GM18873 (cell line): ENCODE data around the gene PDHX.

Source experiments
- ATAC-seq: cut with Tn5 transposase; IDR thresholded peaks from one replicate; pipeline ENCODE4 v1.9.1; 2021; ENCODE audit warnings: mild to moderate bottlenecking, moderate library complexity, moderate number of reproducible peaks; ENCODE audit not compliant: unreplicated experiment, low FRiP score

PDHX gene

DNA sequence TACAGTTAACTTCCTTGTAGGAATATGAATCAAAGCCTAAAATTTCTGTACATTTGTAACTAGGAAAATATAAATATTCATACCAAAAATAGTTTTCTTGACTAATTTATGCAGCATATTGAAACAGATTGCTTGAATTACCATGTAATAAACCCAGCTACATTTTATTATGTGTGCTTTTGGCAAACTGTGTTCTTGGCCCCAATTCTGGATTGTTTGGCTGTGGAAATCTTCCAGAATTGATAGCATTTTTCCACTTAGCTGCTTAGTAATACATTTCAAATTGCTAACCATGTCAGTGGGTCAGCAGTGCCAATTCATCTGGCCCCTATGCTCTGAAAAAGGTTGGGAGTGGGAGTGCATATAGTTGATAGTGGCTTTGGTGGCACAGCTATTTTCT is 32.3 kb downstream of the PDHX start:
- no peak for ATAC-seq

DNA sequence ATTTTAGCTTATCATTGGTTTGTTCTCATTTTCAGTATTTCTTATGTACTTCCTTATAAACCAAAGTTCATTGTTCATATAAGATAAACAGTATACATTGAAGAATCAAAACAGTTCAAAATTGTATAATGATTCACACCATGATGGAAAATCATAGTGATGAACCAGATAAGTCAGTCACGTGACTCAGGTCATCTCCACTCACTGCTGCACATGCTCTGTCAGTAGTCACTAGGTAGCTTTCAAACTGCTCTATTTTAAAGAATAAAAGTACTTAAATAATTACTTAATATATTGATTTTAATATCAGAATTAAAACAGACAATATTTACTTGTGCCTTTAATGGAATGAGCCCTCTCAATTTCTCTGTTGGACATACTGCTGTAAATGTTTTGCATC is 37.5 kb downstream of the PDHX start:
- ATAC-seq, result no peak

DNA sequence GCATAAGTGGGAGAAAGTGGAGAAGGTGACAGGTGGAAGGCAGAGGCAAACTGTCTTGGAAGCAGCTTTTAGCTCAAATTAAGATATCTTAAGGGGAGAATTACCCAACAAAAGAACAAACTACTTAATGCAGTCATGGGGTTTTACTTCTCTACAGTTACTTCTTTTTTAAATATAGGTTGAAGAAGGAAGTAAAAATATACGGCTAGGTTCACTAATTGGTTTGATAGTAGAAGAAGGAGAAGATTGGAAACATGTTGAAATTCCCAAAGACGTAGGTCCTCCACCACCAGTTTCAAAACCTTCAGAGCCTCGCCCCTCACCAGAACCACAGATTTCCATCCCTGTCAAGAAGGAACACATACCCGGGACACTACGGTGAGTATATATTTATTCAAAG is 40.8 kb downstream of the PDHX start:
- ATAC-seq, result no peak

DNA sequence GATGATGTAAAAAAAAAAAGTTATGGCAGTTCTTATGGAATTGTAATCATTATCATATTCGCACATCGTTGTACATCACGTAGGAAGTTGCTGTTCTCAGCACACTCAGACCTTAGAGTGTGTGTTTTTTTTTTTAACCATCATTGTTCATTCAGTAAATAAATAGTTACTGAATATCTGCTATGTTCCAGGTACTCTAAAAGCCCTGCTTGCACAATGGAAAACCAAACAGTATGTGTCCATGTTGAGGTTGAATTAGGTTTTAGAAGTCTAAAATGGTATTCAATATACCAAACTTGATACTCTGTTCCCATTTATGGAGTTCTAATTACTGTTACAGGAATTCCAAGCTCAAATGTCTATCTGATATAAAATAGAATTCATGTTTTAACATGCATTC is 41.2 kb downstream of the PDHX start:
- ATAC-seq, result no peak

DNA sequence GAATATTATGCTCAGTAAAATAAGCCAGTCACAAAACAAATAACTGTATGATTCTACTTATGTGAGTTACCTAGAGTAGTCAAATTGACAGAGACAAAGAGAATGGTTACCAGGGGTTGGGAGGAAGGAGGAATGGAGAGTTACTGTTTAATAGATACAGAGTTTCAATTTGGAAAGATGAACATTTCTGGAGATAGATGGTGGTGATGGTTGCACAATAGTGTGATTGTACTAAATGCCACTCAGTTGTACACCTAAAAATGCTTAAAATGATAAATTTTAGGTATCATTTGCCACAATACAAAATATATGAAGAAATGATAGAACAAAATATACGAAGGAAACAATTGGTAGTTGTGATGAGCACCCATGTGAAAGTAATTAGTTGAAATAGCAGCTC is 43.4 kb downstream of the PDHX start:
- ATAC-seq, result no peak

DNA sequence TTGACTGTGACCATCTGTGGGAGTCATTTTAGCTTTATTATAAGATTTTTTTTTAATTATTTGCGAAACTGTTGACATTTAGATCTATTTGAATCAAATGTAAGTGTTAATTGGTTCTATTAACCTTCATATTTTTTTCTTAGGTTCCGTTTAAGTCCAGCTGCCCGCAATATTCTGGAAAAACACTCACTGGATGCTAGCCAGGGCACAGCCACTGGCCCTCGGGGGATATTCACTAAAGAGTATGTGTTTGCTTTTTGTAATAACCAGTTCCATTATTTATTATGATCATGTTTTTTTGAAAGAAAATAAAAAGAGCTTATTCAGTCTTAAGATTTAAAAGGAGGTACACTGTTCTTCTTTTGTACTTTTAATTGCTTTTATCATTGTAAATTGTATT is 43.9 kb downstream of the PDHX start:
- no peak for ATAC-seq

DNA sequence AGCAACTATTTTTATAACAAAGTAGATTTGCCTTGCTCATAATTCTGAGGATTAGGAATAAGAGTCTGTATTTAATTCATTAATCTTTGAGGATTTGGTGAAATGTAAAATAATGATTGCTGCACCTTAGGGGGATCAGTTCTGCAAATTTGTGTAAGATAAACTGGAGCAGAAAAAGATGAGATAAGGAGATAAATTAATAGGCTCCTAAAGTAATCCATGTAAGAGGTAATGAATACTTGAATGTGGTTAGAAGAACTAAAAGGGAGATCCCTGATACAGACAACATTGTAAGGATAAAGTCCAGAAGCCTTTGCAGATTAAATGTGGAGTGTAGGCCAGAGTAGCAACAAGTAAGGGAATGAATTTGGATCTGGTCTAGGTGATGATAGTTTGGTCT is 45.6 kb downstream of the PDHX start:
- ATAC-seq, result no peak

DNA sequence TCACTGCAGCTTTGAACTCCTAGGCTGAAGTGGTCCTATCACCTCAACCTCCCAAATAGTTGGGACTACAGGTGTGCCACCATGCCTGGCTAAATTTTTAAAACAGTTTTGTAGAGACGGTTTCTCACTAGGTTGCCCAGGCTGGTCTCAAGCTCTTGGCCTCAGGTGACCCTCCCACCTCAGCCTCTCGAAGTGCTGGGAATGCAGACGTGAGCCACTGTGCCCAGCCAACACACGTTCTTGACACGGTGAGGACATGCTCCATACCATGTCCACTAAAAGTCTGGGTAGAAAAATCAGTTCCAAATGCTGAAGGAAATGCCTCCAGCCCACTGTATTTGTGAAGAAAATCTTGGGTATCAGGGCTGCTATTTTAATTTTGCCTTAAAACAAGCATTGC is 46.9 kb downstream of the PDHX start:
- no peak for ATAC-seq

DNA sequence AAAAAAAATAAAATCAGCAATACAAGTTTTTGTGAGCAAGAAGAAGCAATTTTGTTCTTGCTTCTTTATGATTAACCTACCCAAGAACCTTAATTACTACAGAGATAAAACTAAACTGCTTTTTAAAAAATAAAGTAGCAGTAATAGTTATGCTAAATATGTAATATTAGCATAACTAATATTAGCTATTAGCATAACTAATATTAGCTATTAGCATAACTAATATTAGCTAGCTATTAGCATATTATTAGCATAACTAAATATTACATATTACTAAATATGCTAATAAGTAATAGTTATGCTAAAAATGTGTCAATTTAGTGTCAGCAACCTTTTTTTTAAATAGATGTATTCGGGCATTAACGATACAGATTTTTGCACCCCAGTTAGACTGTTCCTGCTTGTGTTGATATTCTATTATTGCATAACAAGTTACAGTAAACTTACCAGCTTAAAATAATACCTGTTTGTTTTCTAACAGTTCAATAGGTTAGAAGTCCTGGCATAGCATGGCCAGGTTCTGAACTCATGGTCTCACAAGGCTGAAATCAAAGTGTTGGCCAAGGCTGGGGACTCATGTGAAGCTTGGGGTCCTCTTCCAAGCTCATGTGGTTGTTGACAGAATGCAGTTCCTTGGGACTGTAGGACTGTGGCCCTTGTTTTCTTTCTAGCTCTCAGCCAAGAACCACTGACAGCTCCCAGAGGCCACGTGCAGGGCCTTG is 48.4 kb downstream of the PDHX start:
- no peak for ATAC-seq

DNA sequence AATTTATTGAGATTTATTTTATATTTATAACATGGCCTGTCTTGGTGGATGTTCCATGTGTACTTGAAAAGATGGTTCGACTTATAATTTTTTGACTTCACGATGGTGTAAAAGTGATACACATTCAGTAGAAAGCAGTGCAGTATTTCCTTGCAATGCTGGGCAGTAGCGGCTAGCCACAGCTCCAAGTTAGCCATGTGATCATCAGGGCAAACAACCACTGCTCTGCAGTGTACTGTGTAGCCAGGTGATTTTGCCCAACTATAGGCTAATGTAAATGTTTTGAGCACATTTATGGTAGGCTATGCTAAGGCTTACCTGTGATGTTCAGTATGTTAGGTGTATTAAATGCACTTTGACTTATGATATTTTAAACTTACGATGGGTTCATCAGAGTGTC is 52.4 kb downstream of the PDHX start:
- no peak for ATAC-seq

DNA sequence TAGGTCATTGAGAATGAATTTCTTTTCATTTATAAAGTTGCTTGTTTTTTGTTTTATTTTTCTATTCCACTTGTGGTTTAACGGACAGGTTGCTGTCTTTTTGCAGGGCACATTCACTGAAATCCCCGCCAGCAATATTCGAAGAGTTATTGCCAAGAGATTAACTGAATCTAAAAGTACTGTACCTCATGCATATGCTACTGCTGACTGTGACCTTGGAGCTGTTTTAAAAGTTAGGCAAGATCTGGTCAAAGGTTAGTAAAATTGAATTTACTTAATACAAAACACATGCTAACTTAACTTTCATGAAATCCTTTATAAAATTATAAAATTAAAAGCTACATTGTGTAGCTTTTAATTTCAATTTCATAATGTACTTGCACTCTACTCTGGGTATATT is 53.6 kb downstream of the PDHX start:
- no peak for ATAC-seq

DNA sequence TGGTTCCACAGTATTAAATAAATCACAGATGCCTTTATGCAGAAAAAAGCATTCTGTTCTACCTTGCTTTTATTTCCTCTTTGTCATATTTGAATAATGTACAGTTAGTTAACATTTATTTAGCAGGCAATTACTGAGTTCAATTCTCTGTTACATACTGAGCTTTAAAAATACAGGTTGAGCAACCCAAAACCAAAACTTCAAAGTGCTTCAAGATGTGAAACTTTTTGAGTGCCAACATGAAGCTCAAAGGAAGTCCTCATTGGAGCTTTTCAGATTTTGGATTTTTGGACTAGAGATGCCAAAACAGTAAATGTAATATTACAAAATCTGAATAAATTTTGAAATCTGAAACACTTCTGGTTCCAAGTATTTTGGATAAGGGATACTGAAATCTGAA is 54.1 kb downstream of the PDHX start:
- no peak for ATAC-seq

DNA sequence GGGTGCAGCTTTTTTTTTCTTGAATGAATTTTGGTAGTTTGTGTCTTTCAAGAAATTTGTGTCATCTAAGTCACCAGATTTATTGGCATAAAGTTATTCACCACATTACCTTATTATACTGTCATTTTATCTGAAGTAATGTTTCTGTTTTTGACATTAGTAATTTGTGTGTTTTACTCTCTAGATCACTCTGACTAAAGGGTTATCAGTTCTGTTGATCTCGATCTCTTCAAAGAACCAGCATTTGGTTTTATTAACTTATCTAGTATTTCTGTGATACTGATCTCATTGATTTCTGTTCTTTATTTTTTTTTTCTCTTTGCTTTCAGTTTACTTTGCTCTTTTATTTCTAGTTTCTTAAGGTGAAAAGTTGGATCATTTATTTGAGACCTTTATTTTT is 55.5 kb downstream of the PDHX start:
- no peak for ATAC-seq

DNA sequence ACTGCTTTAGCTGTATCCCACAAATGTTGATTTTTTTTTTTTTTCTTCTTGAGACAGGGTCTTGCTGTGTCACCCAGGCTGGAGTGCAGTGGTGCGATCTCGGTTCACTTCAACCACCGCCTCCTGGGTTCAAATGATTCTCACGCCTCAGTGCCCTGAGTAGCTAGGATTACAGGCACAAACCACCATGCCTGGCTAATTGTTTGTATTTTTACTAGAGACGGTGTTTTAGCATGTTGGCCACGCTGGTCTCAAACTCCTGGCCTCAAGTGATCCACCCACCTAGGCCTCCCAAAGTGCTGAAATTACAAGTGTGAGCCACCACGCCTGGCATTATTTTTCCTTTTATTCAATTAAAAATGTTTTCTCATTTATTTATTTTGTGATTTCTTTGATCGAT is 55.9 kb downstream of the PDHX start:
- ATAC-seq, result no peak

DNA sequence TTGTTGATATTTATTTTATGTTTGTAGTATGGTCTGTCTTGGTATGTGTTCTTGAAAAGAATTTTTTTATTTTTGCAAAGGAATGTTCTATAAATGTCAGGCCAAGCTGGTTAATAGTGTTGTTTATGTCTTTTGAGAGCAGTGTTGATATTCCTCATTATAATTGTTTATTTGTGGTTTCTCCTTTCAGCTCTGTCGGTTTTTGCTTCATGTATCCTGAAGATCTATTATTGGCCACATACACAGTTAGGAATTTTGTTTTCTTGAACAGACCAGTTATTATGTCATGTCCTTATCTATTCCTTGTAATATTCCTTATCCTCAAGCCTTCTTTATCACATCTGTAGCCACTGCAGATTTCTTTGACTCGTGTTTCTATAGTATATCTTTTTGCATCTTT is 56.5 kb downstream of the PDHX start:
- no peak for ATAC-seq

DNA sequence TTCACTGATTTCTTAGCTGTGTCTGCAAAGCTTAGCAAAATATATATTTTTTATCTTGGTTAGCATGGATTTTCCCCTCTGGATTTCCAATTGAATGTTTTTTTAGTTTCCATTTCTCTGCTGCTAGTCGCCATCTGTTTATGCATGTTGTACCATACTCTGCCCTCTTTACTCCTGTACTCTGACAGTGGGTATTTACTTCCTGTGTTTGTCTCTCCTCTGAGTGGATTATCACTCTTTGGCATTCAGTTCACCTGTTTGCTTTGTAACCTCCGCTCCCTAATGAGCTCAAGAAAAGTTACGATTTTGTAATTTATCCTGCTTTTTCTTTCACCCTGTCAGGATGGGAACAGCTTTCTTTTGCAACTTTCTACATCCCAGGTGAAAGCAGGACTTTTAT is 59.1 kb downstream of the PDHX start:
- ATAC-seq, result no peak

DNA sequence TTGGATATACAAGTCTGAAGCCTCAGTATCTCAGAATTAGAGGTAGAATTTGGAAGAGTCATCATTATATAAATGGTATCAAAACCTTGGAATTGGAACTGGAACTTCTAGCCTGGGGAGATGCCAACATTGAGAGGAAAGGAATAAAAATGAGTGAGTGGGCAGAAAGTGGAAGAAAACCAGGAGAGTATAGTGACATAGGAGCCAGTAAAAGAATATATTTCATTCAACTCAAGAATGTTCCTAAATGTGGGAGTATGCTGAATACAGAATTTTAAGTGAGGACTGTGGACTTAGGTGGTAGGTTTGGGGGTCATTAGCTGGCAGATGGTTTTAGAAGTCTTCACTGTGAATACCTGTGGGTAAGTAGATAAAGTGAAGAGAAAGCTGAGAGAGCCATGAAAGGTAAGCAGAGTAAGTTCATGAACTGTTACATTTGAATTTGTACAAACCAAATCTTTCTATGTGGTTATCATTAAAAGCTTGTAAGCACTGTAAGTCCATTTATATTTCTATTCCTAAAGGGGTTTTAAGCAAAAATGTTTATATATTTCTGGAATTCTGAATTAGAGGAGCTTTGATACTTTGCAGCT is 60.2 kb downstream of the PDHX start:
- ATAC-seq, result no peak

DNA sequence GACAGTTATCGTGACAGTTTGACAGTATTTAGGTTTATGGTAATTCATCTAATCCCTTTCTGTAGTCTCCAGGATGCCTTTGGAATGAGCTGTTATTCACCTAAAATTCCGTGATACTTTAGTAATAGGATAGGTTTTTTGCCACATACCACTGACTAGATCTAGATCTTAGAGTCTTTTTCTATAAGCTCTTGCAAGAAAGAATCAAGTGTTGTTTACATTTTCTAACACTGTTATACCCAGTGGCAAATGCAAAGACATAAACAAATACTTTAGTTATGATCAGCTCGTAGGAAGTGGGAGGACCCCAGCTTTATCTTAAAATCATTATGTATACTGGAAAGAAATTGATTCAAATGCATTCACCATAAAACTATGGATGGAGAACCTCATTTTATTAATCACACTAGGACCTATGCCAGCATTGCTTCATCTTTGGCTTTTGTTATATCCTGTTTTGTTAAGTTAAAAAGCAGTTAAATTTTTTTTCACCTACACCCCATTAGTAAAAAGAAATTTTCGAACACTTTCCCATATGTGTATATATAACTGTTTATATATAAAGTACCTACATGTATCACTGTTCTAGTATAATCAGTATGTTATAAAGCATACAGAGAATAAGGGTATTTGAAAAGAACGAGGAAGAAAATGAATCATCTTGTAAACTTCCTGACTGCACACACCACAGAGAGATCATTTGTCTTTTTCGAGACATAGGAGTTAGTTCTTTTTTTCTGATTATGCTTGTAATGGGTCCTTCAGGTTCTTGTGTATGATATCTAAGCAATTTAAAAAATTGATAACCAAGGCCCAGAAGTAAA is 60.9 kb downstream of the PDHX start:
- no peak for ATAC-seq

DNA sequence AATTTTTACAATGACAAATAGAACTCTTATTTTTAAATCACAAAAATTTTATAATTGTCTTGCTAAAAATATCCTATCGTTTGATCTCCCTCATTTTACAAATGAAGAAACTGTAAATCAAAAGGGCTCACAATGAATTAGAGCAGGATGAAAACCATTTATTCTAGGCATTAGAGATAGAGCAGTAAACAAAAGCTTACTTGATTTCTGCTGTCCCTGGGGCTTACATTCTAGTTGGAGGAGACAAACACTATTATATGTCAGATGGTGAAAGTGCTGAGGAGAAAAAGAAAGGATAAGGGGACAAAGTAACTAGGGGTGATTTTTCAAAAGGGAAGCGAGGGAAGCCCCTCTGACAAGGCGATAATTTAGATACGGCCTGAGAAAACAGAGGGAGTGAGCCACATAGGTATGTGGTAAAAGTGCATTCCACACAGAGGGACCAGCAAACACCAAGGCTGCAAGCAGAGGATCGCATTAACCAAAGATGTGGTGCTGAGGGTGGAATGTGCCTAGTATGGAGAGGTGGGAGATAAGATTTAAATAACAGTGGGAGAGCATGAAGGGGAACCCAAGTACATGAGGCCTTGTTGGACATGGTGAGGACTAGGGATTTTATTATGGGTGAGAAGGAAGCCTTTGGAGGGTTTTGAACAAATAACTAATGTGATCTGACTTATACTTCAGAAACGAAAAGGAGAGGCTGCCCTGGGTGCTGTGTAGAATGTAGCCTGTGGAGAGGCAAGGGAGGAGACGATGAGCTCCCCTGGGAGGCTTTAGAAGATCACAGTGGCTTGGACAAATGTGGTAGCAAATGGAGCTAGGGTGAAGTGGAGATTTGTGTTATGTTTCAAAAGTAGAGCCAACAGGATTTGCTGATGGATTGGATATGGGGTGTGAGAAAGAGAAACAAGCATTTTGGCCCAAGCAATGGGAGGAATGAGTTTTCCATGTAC is 62.1 kb downstream of the PDHX start:
- no peak for ATAC-seq

DNA sequence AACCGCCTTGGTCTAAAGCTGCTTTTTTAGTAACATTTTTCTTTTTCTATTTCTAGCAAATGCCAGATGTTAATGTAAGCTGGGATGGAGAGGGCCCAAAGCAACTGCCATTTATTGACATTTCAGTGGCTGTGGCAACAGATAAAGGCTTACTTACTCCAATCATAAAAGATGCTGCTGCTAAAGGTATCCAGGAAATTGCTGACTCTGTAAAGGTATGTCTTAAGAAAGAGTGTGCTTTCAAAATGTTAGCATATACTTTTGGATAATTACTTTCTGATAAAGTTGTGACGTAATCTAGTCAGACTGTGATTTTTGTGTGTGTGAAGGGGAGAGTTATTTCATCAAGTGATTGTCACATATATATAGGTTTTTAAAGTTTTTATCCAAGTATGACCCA is 68.1 kb downstream of the PDHX start:
- no peak for ATAC-seq
